Activated CD8-positive, alpha-beta memory T cell treated with anti-CD3 and anti-CD28 coated beads, Interleukin-2, amount 50 U/mL, for 48 hours (primary cell): ENCODE measurements around the gene PRKG1.
"Not testable (repeated sequence)": the region's sequence is repeated elsewhere in the genome, so short reads cannot be mapped to it uniquely, and the experiment has no call there.

Source experiments
- DNase-seq: peaks from one replicate; pipeline ENCODE4 v3.0.0-alpha.2; 2020

Gene PRKG1

DNA sequence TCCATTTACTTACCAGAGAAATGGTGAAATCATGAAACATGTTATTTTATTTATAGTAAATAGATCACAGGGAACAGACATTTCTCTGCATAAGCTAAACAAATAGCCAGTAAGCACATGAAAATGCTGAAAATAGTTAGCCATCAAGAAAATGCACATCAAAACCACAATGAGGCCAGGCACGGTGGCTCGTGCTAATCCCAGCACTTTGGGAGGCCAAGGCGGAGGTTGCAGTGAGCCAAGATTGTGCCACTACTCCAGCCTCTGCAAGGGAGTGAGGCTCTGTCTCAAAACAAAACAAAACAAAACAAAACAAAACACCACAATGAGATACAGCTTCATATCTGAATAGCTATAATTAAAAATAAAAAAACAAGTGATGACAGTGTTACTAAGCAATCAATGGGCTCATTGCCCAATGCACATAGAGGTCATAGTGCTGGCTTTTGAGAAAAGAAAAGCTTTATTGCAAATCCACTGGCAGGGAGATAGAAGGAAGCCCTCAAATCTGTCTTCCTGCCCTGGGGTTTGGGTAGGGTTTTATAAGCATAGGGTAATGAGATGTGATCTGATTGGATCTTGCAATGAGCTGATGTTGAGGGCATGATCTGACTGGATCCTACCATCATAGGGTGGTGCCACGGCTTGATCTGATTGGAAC lies 608.9 kb downstream of the PRKG1 start:
- DNase-seq: no peak

DNA sequence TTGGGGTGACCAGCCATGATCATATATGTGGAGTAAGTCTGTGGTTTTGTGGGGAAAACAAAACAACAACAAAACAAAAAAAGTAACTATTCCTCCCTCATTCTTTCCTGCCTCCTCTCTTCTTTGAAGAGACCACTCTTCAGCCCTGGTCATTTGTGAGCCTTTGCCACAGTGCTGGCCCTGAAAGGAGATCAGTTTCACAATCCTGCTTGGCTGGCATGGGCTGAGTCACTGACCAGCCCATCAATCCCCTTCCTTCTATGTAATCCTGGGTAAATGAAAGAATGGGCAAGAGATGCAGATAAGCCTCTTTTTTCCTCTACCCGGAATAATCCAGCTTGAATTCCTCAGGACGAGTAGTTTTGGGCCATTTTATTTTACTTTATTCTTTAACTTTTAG lies 611.5 kb downstream of the PRKG1 start:
- no peak for DNase-seq

DNA sequence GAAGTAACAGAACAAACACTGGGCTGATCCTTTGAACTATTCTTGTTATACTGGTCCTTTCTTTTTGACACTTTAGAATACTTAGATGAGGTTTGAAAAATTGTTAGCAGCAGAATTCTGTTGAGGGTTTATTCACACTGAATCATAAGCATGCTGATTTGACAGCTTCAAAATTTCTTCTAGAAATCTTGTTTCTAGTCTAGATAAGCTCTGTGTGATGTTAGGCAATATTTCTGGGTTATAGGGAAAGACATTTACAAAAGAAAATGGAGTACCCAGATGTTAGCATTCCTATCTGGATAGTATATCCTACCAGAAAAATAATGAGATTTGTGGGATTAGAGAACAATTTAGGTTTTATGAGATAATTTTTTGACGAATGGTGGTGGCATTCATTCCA lies 613.0 kb downstream of the PRKG1 start:
- DNase-seq: no peak

DNA sequence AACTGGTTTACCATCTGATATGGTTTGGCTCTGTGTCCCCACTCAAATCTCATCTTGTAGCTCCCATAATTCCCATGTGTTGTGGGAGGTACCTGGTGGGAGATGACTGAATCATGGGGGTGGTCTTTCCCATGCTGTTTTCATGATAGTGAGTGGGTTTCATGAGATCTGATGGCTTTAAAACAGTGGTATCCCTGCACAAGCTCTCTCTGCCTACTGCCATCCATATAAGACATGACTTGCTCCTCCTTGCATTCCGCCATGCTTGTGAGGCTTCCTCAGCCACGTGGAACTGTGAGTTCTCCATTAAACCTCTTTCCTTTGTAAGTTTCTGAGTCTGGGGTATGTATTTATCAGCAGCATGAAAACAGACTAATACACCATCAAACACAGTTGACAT lies 614.5 kb downstream of the PRKG1 start:
- DNase-seq: not testable (repeated sequence)

DNA sequence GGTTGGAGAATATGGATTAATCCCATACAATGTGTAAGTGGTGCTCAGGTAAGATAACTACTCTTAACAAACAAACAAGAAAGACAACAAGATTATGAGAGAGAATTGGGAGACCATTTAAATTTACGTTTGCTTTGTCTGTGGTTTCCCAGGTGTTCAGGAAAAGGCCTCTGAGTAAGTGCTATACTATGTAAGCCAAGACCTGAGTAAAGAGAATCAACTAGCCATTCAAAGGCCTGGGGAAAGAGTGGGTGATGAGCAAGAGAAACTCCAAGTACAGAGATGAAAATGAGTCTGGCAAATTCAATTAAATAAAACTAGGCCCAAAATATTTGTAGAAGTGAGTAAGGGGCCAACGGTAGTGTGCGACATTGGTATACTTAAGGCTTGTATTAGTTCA lies 615.2 kb downstream of the PRKG1 start:
- no peak for DNase-seq

DNA sequence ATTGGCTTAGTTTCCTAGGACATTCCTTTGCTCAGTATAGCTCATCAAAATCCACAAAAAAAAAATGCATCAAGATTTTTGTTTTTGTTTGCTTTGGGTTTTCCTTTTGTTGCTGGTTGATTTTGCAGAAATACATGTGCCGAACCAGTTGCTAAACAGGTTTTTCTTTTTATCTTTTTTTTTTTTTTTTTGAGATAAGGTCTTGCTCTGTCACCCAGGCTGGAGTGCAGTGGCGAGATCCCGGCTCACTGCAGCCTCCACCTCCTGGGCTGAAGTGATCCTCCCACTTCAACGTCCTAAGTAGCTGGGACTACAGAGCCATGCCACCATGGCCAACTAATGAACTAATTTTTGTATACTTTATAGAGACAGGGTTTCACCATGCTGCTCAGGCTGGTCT lies 616.8 kb downstream of the PRKG1 start:
- no peak for DNase-seq

DNA sequence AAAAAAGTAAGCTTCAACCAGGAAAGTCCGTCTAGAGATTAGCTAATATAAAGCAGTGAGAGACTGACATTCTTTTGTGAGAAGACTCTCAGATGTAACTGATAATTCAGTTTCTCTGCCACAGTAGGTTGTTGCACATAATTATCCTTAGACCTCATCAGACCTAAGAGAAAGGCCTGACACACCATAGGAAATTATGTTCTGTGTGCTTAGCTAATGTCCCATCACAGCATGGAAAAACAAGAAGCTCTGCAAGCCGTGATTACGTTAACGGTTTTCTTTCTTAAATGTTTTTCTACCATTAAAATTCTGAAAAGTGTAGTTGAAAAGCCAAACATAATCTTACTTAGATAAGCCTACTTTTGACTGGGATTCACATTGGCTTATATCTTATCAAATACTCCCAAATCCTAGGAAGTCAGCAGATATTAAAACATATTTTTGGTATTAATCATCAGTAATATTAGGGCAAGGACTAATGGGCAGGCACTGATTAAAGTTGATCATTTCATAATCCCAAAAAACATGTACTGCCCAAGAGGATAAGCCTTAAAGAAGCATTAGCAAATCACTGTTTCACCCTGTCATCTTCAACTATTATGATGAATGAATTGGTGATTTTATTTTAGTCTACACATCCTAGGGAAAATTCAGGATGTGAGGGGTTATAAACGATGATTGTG lies 619.9 kb downstream of the PRKG1 start:
- DNase-seq: no peak

DNA sequence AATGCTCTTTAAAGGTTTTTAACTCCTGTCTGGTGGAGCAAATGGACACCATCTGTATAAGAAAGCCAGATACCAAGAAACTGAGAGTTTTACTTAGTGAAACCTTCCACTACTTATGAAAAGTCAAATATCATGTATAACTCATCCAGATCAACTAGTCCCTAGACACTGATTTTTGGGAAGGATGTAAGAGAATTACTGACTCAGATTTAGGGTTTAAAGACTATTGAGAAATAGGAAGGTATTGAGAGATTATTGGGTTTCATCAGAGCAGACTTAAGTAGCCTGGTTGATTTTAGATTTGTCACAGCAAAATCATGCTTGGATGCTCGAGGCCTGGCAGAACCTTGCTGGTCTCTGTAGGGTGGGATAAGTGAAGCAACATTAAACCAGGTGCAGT lies 622.0 kb downstream of the PRKG1 start:
- no peak for DNase-seq

DNA sequence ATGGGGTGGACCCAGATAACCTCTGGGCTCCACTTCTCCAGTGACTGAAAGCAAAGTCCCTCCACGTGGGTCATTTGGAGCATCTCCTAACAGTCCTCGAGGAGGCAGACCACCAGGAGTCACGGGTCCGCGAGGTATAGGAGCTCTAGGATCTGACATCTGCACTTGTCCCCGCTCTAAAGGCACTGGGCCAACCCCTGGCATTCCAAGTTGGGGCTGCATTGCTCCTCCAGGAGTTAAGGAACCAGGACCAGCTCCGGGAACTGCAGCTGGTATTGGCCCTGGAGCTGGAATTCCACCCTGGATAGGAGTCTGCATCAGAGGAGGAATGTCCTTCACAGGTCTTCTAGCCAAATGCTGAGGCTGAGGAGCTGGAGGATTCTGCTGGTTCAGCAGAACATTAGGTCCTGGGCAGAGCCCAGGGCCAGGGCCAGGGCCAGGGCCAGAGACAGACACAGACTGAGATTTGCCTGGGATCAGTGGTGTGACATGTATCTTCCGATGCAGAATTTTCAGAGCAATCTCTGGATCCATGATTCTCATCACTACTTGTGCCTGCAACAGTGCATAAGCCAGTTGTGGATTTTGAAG lies 624.3 kb downstream of the PRKG1 start:
- no peak for DNase-seq

DNA sequence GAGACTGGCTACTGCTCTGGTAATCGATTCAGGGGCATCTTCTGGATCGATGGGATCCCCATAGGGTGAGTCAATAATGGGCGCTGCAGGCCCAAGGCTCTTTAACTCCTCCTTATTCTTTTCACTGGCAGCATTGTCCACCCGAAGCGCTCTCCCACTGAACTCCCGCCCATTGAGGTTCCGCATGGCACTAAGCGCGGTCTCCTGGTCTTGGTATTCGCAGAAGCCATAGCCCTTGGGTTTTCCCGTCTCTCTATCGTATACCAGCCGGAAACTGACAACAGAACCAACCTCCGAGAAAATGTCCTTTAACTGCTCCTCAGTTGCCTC lies 624.8 kb downstream of the PRKG1 start:
- no peak for DNase-seq

DNA sequence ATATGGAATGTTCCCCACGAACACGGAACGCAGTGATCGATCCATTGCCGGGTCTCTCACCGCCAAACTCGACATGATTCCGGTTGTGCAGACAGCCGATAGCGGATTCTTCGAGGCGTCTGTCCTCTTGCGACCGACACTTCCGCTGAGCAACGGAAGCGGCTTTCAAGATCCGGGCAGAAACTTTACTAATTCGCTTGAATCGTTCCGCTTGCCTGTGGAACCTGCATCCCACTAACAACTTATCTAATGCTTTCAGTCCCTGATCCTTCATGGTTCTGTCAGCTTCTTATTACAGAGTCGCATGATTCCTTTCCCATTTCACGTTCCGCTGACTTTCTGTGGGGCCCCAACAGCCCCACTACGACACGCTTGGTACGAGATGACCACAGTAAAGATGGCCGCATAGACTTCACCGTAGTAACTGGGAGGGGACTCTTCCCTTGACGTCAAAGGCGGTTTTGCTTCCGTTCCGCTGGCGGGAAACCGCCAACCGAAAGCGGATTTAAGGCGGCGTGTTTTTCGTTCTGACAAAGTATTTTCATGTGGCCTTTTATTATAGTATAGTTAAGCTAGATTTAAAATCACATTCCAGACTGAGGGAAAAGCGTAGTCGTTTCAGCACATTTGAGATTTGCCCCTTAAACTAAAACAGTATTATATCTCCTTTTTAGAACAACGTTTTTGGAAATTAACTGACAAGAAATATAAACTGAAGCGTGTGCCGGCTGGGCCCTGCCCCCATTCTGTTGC lies 625.4 kb downstream of the PRKG1 start, which contains the start of gene CSTF2T:
TSS of gene CSTF2T (minus strand) at position 121 of the 753 bp plus-strand sequence. CDS start at position 75, 46 bp downstream.
- peak; percentile 92 for DNase-seq

DNA sequence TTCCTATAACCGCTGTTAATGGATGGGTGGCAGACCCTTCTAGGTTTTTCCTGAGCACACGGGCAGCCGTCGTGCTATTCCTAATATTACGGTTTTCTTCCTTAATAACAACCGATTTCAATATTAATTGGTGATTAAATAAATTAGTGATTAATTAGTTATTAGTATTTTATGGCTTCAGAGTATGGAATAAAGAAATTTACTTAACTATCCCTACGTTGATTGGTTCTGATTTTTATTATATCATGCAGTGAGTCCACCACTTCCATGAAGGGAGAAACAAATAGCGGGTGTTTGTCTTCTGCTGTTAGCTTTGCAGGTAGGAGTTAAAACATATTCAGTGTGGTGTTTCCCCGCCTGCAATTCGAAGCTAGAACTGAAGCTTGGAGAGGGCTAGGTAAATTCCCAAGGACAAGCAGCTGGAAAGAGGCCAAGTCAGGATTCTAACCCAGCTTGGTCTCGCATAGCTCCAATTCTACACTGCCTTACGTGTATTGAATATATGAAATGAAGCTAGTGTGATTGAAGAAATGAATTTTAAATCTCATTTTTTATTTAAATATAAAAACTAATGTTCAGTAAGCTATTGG lies 626.0 kb downstream of the PRKG1 start:
- DNase-seq: no peak

DNA sequence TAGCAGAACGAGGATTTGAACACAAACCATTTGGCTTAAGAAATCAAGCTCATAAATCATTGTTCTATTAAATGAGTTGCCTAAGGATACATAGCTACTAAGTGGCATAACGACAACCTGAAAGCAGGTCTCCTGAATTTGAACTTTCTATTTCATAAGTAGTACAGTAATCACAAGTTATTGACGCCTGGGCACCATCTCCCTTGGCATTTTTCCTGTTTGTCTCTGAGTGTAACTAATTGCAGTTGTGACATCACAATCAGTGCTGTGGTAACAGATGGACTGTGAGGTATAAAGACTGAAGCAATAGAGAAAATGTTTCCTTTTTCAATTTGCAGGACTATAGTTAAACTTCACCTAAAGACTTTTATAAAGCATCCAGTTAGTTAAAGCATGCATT lies 631.5 kb downstream of the PRKG1 start:
- no peak for DNase-seq

DNA sequence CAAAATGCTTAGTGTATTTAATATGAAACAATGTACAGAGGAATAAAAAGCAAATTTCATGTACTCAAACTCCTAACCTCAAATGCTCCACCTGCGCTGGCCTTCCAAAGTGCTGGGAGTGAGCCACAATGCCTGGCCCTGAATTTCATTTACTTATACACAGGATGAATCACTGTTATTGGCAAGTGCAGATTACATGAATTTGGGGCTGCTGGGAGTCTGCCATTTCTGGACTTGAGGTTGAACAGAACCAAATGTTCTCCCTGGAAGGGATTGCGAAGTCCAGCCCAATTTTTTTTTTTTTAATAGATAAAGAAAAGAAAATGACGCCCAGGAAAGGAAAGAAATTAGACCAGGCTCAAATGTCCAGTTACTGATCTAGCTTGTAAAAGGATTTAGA lies 631.9 kb downstream of the PRKG1 start:
- no peak for DNase-seq

DNA sequence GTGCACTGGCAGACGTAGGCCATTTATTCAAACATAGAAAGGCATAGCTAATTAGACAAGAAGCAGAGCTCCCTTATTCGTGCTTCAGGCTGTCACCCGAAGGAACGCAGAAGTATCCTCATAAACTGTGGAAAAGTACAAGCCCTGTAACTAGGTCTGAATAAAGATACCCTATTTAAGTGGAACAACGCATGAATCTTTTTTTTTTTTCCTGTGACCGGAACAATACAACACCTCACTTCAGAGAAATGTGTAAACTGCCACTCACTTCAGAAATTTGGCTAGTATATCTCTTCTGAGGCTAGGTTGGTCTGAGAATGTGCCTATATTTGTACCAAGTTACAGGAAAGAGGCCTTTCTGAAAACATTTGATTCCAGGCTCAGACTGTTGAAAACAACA lies 633.1 kb downstream of the PRKG1 start:
- DNase-seq: no peak

DNA sequence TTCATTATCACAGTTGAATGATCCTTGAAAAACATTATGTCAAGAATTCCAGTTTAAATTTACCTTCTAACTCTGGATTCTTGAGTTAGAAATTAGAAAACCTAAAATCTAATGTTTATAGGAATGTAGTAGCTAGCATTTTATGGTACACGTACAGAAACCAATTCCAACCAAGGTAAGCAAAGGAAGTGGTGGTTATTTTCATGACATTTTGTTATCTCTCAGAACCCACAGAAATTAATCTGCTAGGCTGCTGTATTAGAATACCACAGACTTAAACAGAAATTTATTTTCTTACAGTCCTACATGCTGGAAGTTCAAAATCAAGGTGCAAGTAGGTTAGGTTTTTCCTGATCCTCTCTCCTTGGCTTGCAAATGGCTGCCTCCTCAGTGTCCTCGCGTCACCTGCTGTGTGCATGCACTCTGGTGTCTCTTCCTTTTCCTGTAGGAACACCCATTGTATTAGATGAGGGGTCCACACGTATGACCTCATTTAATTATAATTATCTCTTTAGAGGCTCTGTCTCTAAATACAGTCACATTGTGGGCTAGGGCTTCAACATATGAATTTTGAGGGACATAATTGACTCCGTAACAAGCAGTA lies 633.6 kb downstream of the PRKG1 start:
- no peak for DNase-seq

DNA sequence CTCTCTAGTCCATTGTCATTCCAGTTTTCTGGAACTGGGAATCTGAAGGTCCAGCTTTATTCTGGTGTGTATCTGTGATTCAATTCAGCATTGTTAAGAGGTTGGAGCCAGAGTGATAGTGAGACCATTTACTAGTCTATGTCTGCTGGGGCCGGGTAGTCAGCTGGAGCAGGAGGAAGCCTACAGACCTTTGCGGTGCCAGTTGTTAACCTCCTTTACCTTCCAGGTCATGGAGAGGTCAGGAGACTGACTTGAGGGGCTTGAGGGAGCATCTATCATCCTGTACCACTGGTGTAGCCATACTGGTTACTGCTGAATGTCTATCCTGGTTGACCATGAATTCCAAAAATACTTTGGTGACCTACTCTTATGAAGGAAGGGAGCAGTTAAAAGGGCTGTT lies 634.3 kb downstream of the PRKG1 start:
- no peak for DNase-seq

DNA sequence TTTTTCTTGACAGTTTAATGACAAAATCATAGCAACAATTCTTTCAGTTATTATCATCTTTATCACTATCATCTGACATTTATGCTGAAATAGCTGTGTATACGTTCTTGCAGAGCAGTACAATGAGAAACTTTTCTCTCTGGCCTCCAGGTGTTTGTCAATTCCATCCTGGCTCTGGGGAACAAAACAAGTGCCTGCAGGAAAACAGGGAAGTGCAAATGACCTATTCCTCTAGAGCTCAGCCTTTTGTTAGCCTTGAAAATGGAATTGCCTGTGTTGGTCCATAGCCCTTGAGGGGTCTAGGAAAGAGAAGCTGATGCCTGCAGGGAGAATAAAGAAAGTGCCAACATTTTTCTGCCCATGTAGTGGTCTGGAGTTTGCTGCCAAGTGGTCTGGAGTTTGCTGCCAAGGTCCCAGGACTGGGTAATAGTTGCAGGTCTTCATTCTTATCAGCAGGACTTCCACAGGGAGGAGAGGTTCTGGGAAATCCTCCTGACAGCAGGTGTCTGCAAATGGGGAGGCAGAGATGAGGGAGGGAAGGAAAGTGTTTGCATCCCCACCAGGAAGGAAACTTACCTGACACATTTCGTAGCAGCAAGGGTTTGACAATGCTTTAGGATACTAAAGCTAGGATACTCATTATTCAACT lies 635.2 kb downstream of the PRKG1 start:
- no peak for DNase-seq

DNA sequence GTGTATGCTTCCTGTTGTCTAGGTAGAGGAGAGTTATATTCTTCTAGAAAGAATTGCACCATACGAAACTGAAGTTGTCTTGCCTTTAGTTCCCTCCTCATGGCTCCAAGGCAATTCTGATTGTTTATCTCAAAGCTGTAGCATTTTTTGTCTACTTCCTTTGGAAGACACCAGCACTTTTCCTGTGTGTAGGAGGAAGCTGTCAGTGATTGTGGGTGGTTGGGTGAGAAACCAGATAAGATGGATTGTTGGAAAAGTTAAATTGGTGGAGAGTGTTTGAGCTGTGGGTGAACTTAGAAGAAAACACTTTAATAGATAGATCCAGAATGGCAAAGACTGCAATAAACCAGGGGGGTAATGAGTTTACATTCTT lies 637.2 kb downstream of the PRKG1 start:
- DNase-seq: no peak

DNA sequence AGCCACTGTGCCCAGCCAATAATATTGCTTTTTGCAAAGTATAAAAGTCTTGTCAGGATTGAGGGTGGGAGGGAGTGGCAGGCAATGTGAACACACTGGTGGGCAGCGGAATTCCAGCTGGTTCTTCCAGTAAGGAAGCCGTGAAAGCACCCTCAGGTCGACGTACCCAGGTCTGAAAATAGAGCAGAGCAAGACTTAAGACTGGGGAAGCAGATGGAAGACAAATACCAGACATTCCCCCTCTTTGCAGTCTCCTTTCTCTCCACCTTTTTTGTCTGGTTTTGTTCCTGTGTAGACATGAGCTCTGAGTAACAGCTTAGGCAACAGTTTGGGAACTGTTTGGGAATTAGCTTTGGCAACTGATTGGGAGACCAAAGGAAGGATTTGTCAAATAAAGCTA lies 642.7 kb downstream of the PRKG1 start:
- no peak for DNase-seq

DNA sequence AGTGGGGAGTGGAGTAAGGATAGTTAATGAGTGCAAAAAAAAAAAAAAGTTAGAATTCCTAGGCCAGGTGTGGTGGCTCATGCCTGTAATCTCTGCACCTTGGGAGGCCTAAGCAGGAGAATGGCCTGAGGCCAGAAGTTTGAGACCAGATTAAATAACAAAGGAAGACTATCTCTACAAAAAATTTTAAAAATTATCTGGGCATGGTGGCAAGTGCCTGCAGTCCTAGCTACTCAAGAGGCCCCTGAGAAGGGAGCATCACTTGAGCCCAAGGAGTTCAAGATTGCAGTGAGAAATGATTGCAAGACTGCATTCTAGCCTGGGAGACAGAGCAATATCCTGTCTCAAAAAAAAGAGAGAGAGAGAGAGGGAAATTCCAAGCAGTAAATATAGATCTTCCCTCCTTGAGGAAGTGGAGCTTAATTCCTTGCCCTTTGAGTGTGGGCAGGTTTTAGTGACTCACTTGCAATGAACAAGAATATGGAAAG lies 644.6 kb downstream of the PRKG1 start:
- DNase-seq: no peak

DNA sequence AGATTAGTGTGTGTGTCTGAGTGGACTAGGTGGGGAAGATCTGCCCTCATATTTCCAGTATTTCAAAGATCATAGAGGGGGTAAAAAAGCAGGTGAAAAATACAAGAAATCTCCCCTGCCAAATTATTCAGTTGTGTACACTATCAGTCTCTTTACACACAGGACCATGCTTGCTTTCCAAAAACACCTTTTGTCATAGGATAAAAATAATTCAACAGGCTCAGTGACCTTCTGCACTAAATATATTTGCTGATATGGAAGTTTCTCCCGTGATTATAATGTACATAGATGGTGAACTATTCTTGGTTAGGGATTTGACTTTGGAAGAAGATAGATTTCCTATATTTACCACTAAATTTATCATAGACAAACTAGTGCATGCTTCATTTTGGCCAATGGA lies 649.8 kb downstream of the PRKG1 start:
- no peak for DNase-seq
